Heart left ventricle (tissue), 16 donors: ENCODE data around the gene CCDC71. TPM values are rescaled to one million over a fixed set of nuclear protein-coding genes. Genes with fewer than 3 reads are reported as not detected.

Experiments
- ATAC-seq, 4 donors: fragments of 200-7000 bp; cut with Tn5 transposase; one replicate each; pipeline ENCODE4 v1.9.1; 2020 to 2022; ENCODE audit warnings: moderate library complexity in 4 of 4, mild to moderate bottlenecking in 3 of 4, moderate number of reproducible peaks in 1 of 4
- DNase-seq, 5 donors: peaks; one replicate each; pipeline ENCODE4 v3.0.0-alpha.2; 2020
- H3K27ac ChIP-seq, 12 donors: fragments of 200-600 bp; sonication (generic) in 4 of 12; one replicate each; pipeline versions ENCODE4 v1.5.0 to v1.8.0; 2016 to 2022; ENCODE audit warnings: mild to moderate bottlenecking in 2 of 12
- H3K27me3 ChIP-seq, 9 donors: fragments of 200-600 bp; sonication (generic) in 2 of 9; one replicate each; pipeline versions ENCODE4 v1.5.1 to v1.8.0; 2016 to 2022; ENCODE audit warnings: mild to moderate bottlenecking in 3 of 9
- H3K36me3 ChIP-seq, 9 donors: fragments of 200-600 bp; sonication (generic) in 2 of 9; one replicate each; pipeline versions ENCODE4 v1.5.0 to v1.8.0; 2018 to 2022; ENCODE audit warnings: mild to moderate bottlenecking in 2 of 9
- H3K4me1 ChIP-seq, 12 donors: fragments of 200-600 bp; sonication (generic) in 4 of 12; one replicate each; pipeline versions ENCODE4 v1.5.0 to v1.8.0; 2016 to 2022; ENCODE audit warnings: mild to moderate bottlenecking in 3 of 12
- H3K4me3 ChIP-seq, 12 donors: fragments of 200-600 bp; sonication (generic) in 4 of 12; one replicate each; pipeline versions ENCODE4 v1.5.0 to v1.8.0; 2017 to 2022; ENCODE audit warnings: mild to moderate bottlenecking in 9 of 12, moderate library complexity in 4 of 12
- H3K9me3 ChIP-seq, 12 donors: fragments of 200-600 bp; sonication (generic) in 4 of 12; one replicate each; pipeline versions ENCODE4 v1.5.0 to v1.8.0; 2016 to 2022; ENCODE audit warnings: mild to moderate bottlenecking in 1 of 12
- CTCF ChIP-seq, 12 donors: fragments of 200-600 bp; sonication (generic) in 4 of 12; IDR thresholded peaks; one replicate each; pipeline versions ENCODE4 v1.5.0 to v1.8.0; 2018 to 2022; ENCODE audit warnings: antibody characterized with exemption in 12 of 12, mild to moderate bottlenecking in 5 of 12
- POLR2A ChIP-seq, 2 donors: fragments of 450-650 bp; IDR thresholded peaks; one replicate each; pipeline ENCODE4 v1.6.1; 2017; ENCODE audit warnings: antibody characterized with exemption in 2 of 2, mild to moderate bottlenecking in 2 of 2, moderate library complexity in 2 of 2
- WGBS, 4 donors: extraction: QIAGEN DNeasy Blood & Tissue Kit in 2 of 4; methylation state at CpG; one replicate each; pipeline versions ENCODE4 v1.1.5 to v1.1.7; 2013 to 2018; 5-methylcytosine and 5-hydroxymethylcytosine counted together
- intact Hi-C, 10 donors: fragments of 100-400 bp; cut with DNase I; formaldehyde crosslinking; loops; one replicate each; pipeline versions ENCODE4 v1.11.1 to v1.14.2; 2022
- polyA plus RNA-seq, 2 donors: library from polyadenylated mRNA; stranded (reverse); fragments of 200-250 nt; gene quantifications; one replicate each; pipeline ENCODE4 v1.2.3, GENCODE V29; 2013
- total RNA-seq, 9 donors: library from RNA; depleted of rRNA in 2 of 9; stranded (reverse); fragments of >200 nt in 2 of 9; fragmentation: NEBNext Ultra II Directional in 3 of 9; extraction: Animal tissue kit (Norgen Biotek cat#: 25700) in 3 of 9; gene quantifications; one replicate each; pipeline versions ENCODE4 v1.1.0 to v1.2.4, GENCODE V29; 2016 to 2023
- donor health status: ischemic (EF 13 %, LVEDD 7.1; RV severe dilation, severe dysfunction).
- donor health status: healthy with polysubstance abuse.
- donor health status: DM: no; HTN: yes; CAD: no.
- donor health status: DM: no; HTN: no; CAD: no.
- donor health status: ischemic (EF 25% LVEDD 6.9; RV normal size, moderate dysfunction).
- donor health status: ischemic (EF 25% LVEDD 5.7; RV mildly dilated, moderate dysfunction).
- donor health status: healthy.
- donor health status: DM: yes; HTN: yes; CAD: no.
- donor health status: ischemic (EF 35%, LVEDD 5.7; RV mildly dilated, moderate dysfunction).
- donor health status: nonischemic (EF 11% LVEDD 7.7; RV severe dilation, severe dysfunction).
- donor health status: DM: yes; HTN: yes; CAD: no.
- donor health status: PGD.
- donor health status: ischemic (EF 29% LVEDD 5.4; RV normal size, mild dysfunction).
- donor health status: nonischemic (EF 23%, LVEDD 6.1; RV moderate dilation, normal function).

CCDC71 gene
- total and polyA plus RNA-seq, 11 donors = 9.7 to 24.0 (median 14.6) TPM

GRCh38 chr3:49122022-49122421, 44.1 kb downstream of the CCDC71 start:
- no peak for ATAC-seq
- H3K4me3 ChIP-seq = no peak overlapping the region
- H3K27me3 ChIP-seq = no peaks in the 10 kb centered on the region
- H3K9me3 ChIP-seq = no peaks in the 10 kb centered on the region
- WGBS, 4 donors = 94 to 95% (median 94%) methylated on average over 12 of the region's 12 CpGs
- no peak for TF ChIP-seq POLR2A (IDR thresholded peaks at IDR 0.05)
- intact Hi-C loops = no loop called here
- H3K4me1 ChIP-seq = peaks cover 3 to 32% (median 19%) of the 10 kb centered on the region in 12 donors
- H3K36me3 ChIP-seq = peaks cover 0 to 83% (median 80%) of the 10 kb centered on the region in 9 donors
- DNase-seq = no peak
- H3K27ac ChIP-seq = no peak overlapping the region

- DNase-seq = peak in 1 of 5 donors; percentile 60
- H3K27me3 ChIP-seq = no peaks in the 10 kb centered on the region
- H3K9me3 ChIP-seq = no peaks in the 10 kb centered on the region
- intact Hi-C loops = loop anchor here in 1 of 10 donors (2.0 kb wide), 1 partner anchor 16 kb away; the partner anchor contains the start of gene QARS1
- H3K27ac ChIP-seq = peak overlapping the region; percentile 90 to 100 (median 97)
- H3K4me1 ChIP-seq = peaks cover 3 to 32% (median 19%) of the 10 kb centered on the region in 12 donors
- TF ChIP-seq POLR2A (IDR thresholded peaks at IDR 0.05) (no peak), CTCF (IDR thresholded peaks at IDR 0.05) (no peak)
- peak in 1 of 4 donors; percentile 0 for ATAC-seq
- H3K36me3 ChIP-seq = peaks cover 0 to 83% (median 80%) of the 10 kb centered on the region in 9 donors
- H3K4me3 ChIP-seq = peak overlapping the region in 10 of 12 donors; percentile 64 to 99 (median 91)
- WGBS, 4 donors = 76 to 82% (median 80%) methylated on average over 17 of the region's 17 CpGs
Observed at GRCh38 chr3:49121132-49121736, 44.9 kb downstream of the CCDC71 start.

DNA sequence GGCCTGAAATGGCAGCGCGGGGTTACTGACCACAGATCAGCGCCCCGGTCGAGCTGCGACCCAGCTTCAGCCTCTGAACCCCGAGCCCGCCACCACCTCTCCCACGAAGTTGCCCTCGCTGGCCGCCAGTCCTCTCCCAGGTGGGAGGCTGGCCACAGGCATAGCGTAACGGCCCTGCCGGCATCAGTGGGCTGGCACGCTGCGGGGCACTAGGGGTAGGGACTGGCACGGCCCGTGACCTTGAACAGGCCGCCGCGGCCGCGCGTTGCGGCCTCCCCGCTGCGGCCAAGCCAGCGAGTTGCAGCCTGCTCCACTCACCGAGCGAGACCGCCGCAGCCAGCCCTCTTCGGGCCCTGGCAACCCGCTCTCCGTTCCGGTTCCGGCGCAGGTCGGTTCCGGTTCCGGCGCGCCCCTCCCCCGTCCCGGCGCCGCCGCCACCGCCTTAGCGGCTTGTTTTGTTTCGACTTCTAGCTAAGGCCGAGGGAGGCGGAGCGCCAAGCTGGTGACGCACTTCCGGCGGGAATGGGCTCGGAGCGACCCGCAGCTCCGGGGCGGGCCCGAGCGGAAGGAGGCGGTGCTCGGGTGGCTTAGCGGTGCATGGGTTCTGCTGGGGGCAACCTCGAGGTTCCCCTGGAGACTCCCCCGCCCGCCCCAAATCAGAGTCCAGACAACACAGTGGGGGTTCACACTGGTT, 45.5 kb downstream of the CCDC71 start, which contains the start of gene USP19:
Gene USP19, minus strand, starts transcription at position 386 of the 694 bp plus-strand sequence. CDS start 1,678 bp downstream, outside the sequence.
- Histone ChIP-seq H3K27me3 (no peaks in the 10 kb centered on the region), H3K4me1 (peaks cover 3 to 32% (median 19%) of the 10 kb centered on the region in 12 donors), H3K4me3 (peak within 1 kb of the TSS; percentile 64 to 99 (median 91)), H3K27ac (peak within 1 kb of the TSS; percentile 90 to 100 (median 97)), H3K9me3 (no peaks in the 10 kb centered on the region), H3K36me3 (peaks cover 0 to 83% (median 80%) of the 10 kb centered on the region in 9 donors)
- WGBS, 4 donors = 1% methylated on average over 52 to 70 of the region's 70 CpGs
- peak in 1 of 12 donors; percentile 12 for TF ChIP-seq CTCF (IDR thresholded peaks at IDR 0.05)
- TF ChIP-seq POLR2A (IDR thresholded peaks at IDR 0.05) = peak; percentile 66 to 80
- intact Hi-C loops = loop anchor here in 2 of 10 donors (1.0 to 2.0 kb wide), 2 partner anchors 13 to 16 kb away; partner anchors contain the start of genes LAMB2 (in 1 of the 2) and QARS1 (in 1 of the 2)
- DNase-seq (peak; percentile 95 to 98 (median 97)), ATAC-seq (peak; percentile 81 to 94 (median 90))

DNA sequence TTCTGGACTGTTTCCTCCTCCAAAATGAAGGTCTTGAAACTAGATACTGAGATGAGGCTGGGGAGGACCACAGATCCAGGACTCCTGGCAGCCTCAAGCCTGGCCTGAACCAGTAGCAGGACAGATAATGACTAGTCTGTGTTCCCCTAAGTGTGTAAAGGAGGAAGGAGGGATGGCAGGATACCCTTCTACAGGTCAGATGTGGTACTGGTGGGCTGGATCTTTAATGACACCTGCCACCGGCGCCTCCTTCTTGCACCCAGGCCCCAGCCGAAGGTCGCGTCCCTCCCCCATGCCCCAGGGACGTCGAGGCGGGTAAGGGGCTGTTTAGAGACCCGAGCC, 46.1 kb downstream of the CCDC71 start:
- H3K27ac ChIP-seq = peak overlapping the region; percentile 90 to 100 (median 97)
- no peaks in the 10 kb centered on the region for H3K27me3 ChIP-seq
- intact Hi-C loops = loop anchor here in 2 of 10 donors (1.0 to 2.0 kb wide), 2 partner anchors 13 to 15 kb away; partner anchors contain the start of genes LAMB2 (in 1 of the 2) and QARS1 (in 1 of the 2)
- no peak for TF ChIP-seq POLR2A (IDR thresholded peaks at IDR 0.05)
- TF ChIP-seq CTCF (IDR thresholded peaks at IDR 0.05) = no peak
- no peak for DNase-seq
- H3K9me3 ChIP-seq = no peaks in the 10 kb centered on the region
- peaks cover 2 to 83% (median 80%) of the 10 kb centered on the region in 9 donors for H3K36me3 ChIP-seq
- WGBS, 4 donors = 0 to 2% (median 1%) methylated on average over 9 of the region's 9 CpGs
- peaks cover 3 to 32% (median 19%) of the 10 kb centered on the region in 12 donors for H3K4me1 ChIP-seq
- no peak for ATAC-seq
- H3K4me3 ChIP-seq = peak overlapping the region; percentile 64 to 99 (median 91)
